ENCODE measurements around the gene LEKR1.
A peak's percentile ranks its signal among the peaks of the same experiment; 100 is the strongest.
"Not testable (repeated sequence)": the region's sequence is repeated elsewhere in the genome, so short reads cannot be mapped to it uniquely, and the experiment has no call there.

Gene LEKR1

GRCh38 chr3:156808025-156808424 is 18.1 kb upstream of the LEKR1 start:
- no peak for DNase-seq

GRCh38 chr3:156811089-156811862 is 14.9 kb upstream of the LEKR1 start:
- DNase-seq, result no peak

GRCh38 chr3:156812521-156813335 is 13.4 kb upstream of the LEKR1 start:
- DNase-seq, result no peak

- DNase-seq, result no peak
These were observed 11.9 kb upstream of the LEKR1 start for GRCh38 chr3:156814295-156814694.

GRCh38 chr3:156816091-156816793 is 9.9 kb upstream of the LEKR1 start:
- DNase-seq, result peak; percentile 5

- DNase-seq, result peak; percentile 73
These were observed 9.1 kb upstream of the LEKR1 start for GRCh38 chr3:156816794-156817645.

GRCh38 chr3:156817646-156818272 is 8.4 kb upstream of the LEKR1 start:
- no peak for DNase-seq

GRCh38 chr3:156818273-156818651 is 7.9 kb upstream of the LEKR1 start:
- no peak for DNase-seq

- DNase-seq, result no peak
These were observed 7.3 kb upstream of the LEKR1 start for GRCh38 chr3:156818890-156819289.

GRCh38 chr3:156819842-156820691 is 6.1 kb upstream of the LEKR1 start:
- no peak for DNase-seq

- DNase-seq, result no peak
These were observed 5.5 kb upstream of the LEKR1 start for GRCh38 chr3:156820692-156821080.

GRCh38 chr3:156822626-156823260 is 3.4 kb upstream of the LEKR1 start:
- not testable (repeated sequence) for DNase-seq

- DNase-seq, result no peak
These were observed 384 bp upstream of the LEKR1 start for GRCh38 chr3:156825795-156826143.

- DNase-seq, result no peak
These were observed 1.0 kb downstream of the LEKR1 start for GRCh38 chr3:156826896-156827882.

- no peak for DNase-seq
These were observed 4.9 kb downstream of the LEKR1 start for GRCh38 chr3:156831006-156831405.

GRCh38 chr3:156834435-156834834 is 8.3 kb downstream of the LEKR1 start:
- no peak for DNase-seq

GRCh38 chr3:156834962-156835535 is 8.9 kb downstream of the LEKR1 start:
- DNase-seq, result no peak

GRCh38 chr3:156836701-156837100 is 10.5 kb downstream of the LEKR1 start:
- no peak for DNase-seq

- DNase-seq, result no peak
These were observed 11.0 kb downstream of the LEKR1 start for GRCh38 chr3:156837115-156837514.
